NCI-H1105 treated with DMSO at 0.1 percent for 48 hours (cell line): Measurements from ENCODE around the gene ACTR3C.

Experiments used
- DNase-seq: peaks from one replicate; lab custom pipeline; 2025; lab: John Stamatoyannopoulos, UW

The ACTR3C gene

DNA sequence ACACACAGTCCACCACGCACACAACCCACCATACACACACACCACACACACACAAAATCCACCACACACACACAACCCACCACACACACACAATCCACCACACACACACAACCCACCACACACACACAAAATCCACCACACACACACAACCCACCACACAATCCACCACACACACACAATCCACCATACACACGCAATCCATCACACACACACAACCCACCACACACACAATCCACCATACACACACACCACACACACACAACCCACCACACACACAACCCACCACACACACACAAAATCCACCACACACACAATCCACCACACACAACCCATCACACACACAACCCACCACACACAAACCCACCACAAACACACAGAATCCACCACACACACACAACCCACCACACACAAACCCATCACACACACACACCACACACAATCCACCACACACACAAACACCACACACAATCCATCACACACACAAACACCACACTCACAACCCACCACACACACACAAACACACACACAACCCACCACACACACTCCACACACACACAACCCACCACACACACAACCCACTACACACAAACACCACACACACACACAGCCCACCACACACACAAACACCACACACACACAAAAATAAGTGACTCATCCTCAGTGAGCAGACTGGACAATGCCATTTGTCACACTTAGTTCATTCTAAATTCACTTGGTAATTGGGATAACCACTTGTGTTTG lies 36.4 kb upstream of the ACTR3C start:
- DNase-seq, result no peak

DNA sequence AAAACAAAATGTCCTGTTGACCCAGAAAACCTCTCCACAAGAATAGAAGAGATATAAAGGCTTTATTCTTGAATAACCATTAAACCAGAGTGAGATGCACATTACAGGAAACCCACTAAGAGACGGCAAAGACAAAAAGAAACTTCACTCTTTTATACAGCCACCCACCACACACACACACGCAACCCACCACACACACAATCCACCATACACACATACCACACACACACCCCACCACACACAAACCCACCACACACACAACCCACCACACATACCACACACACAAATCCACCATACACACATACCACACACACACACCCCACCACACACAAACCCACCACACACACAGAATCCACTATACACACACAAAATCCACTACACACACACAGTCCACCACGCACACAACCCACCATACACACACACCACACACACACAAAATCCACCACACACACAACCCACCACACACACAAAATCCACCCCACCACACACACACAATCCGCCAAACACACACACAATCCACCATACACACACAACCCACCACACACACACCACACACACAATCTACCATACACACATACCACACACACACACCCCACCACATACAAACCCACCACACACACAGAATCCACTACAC lies 35.8 kb upstream of the ACTR3C start:
- DNase-seq, result no peak

DNA sequence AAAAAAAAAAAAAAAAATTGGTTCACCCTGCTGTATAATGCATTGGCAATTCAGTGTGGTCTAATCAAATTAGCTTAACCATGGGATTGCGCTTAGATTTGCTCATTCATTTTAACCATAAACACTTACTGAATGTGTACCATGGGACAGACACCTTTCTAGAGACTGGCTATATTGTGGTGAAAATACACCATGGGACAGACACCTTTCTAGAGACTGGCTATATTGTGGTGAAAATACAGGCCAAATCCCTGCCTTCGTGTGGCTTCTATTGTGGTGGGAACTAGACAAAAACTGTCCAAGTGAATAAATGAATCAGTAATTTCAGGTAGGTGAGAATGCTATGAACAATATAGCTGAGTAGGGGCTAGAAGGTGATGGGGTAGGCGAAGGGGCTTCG lies 35.1 kb upstream of the ACTR3C start:
- DNase-seq, result no peak

DNA sequence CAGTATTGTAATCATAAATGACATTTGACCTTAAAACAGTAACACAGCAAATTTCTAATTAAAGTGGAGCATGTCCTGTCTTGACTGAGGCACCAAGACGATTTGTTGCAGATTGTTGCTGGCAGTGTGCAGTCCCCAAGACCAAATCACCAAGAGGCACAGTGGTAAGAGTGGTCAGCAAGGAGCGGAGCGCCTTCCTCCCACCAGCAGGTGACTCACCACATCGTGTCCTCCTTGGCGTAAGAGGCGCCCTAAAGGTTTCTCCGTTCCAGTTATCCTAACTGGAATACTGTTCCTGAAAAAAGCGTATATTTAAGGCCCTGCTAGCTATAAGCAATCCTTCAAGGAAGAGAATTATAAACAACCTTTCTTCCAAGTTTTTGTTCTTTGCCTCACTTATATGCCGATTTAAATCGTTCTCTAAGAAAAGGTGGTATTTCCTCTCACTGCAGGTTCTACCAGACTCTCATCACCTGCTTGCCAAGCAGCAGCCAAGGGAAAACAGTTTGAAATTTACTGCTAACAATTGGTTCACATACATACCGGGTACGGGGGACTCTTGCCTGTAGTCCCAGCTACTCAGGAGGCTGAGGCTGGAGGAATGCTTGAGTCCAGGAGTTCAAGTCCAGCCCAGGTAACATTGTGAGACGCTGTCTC lies 34.6 kb upstream of the ACTR3C start:
- DNase-seq, result no peak

DNA sequence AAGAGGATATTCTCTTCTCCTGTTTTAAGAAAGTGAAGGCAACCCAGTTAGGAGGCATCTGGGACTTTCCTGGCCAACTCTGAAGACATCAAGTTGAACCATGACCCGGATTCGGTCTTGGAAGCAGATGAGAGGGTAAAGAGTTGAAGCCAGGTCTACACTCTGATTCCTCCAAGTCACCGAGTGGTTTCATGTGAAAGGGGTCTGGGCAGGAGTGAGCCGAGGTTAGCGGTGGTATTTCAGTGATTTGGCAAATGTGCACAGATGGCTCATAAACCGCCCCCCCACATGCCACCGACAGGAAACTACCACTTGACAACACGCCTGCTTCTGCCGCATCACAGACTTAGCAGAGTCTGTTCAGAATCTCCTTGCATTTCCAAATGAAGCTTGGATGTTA lies 33.9 kb upstream of the ACTR3C start:
- DNase-seq, result peak; percentile 36

DNA sequence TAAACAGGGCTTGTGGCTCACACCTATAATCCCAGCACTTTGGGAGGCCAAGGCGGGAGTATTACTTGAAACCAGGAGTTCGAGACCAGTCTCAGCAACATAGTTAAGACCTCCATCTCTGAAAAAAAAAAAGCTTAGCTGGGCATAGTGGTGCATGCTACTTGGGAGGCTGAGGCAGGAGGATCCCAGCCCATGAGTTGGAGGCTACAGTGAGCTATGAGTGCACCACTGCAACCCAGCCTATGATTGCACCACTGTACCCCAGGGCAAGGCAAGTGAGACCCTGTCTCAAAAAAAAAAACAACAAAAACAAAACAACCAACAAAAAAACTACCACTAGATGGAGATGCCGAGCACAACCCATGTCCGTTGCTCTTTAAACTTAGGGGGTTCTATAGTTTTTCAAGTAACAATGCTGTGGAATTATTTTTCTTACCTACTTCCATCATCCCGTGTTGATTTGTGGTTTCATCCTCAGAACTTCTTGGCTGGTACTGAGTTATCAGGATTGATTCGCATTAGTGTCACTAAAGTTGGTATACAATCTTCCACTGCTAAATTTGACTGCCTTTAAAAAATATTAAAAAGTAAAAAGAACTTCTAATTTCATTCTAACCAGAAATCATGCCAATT lies 33.0 kb upstream of the ACTR3C start:
- peak; percentile 45 for DNase-seq

DNA sequence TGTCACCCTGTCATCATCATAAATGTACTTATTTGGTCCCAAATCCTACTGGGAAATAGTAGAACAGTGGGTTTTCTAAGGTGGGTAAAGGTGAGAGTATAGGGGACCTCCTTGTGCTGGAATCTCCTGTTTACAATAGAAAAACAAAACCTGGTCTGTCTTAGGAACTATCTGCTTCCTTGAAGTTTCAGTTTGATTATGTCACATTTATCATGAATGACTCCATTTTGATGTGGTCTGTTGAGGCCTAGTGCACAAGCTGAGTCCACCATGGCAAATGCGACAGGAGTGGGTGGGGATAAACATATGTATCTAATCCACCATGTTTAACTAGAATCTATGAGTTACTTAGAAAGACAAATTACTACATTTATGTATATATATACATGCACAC lies 32.3 kb upstream of the ACTR3C start:
- no peak for DNase-seq

DNA sequence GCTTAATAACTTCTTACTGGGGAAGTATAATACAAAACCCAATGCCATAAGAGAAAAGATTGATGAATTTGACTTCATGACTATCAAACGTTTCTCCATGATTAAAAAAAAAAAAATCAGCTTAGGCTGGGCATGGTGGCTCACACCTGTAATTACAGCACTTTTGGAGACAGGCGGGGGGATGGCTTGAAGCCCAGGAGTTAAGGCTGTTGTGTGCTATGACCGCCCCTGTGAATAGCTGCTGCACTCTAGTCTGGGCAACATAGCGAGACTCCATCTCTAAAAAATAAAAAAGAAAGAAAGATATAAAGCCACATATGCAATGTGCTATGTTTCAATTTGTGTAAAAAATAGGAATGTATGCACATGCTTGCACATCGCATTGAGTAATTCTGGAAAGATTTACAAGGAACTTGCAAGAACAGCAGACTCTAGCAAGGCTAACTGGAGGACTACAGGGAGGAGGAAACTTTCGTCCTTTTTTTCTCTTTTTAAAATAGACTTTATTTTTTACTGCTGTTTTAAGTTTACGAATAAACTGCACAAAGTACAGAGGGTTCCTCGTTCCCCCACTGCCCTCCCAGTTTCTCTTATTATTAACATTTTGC lies 28.3 kb upstream of the ACTR3C start:
- peak; percentile 27 for DNase-seq

DNA sequence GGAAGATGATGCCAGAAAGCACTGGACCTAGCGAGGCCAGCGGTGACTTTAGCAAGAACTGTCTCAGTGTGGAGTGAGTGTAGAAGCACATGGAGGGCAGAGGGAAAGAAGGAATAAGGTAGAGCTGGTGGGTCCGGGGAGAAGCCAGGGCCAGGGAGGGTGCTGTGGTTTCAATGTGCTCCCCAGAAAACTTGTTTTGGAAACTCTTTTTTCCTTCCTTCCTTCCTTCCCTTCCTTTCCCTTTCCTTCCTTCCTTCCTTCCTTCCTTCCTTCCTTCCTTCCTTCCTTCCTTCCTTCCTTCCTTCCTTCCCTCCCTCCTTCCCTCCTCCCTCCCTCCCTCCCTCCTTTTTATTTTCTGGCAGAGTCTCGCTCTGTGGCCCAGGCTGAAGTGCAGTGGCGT lies 23.6 kb upstream of the ACTR3C start:
- no peak for DNase-seq

DNA sequence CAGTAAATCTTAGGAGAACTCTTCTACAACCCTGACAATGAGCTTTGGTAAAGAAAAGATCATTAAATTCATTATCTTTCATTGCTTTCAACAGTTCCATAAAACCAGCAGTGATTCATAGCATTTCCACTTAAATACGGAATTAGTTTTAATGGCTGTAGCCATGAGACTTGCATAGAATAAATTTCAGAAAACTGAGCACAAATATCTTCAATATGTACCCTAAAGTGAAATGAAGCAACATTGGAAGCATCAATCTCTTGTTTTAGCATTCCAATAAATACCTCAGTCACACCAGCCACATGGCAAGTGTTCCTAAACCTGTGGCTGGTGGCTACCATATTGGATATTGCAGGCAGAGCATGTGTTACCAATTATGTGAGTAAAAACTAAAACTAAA lies 21.7 kb upstream of the ACTR3C start:
- no peak for DNase-seq

DNA sequence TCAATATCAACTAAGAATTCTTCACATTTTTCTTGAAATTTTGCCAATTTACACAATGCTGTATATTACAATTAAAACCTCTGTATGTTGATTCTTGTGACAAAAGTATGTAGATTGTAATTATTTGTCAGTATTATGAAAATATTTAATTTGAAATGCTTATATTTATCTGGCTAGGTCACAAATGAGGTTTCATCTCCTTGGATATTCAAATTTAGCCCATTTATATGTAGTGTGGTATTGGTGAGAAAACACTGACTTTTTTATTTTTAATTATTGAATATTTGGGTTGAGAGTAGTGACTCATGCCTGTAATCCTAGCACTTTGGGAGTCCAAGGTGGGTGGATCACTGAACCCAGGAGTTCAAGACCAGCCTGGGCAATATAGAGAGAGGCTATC lies 21.0 kb upstream of the ACTR3C start:
- DNase-seq, result no peak

DNA sequence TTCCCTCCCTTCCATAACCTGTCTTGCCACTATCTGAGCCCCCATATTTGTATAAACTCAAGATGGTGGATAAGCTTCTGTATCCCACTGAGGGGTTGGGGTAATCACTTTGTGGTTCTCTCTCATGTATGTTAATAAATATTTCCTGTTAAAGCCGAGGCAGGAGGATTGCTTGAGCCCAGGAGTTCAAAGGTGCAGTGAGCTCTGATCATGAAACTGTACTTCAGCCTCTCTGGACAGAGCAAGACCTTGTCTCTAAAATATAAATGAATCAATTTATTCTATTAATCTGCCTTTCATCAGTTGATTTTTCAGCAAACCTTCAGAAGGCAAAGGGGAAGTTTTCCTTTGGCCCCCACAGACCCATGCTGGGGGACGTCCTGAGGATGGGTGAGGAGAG lies 19.9 kb upstream of the ACTR3C start:
- DNase-seq, result no peak

DNA sequence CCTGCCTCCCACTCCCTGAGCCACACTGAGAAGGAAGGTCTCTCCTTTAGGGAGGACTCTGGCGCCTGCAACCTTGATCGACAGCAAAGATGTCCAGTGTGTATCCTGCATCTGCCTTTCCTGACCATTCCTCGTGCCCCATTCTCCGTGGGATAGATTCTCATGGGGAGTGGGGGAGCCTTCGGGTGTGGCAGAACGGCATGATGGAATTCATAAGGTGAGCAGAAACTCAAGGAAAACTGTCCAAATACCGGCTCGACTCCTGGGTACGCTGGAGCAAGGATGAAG lies 18.7 kb upstream of the ACTR3C start:
- no peak for DNase-seq

DNA sequence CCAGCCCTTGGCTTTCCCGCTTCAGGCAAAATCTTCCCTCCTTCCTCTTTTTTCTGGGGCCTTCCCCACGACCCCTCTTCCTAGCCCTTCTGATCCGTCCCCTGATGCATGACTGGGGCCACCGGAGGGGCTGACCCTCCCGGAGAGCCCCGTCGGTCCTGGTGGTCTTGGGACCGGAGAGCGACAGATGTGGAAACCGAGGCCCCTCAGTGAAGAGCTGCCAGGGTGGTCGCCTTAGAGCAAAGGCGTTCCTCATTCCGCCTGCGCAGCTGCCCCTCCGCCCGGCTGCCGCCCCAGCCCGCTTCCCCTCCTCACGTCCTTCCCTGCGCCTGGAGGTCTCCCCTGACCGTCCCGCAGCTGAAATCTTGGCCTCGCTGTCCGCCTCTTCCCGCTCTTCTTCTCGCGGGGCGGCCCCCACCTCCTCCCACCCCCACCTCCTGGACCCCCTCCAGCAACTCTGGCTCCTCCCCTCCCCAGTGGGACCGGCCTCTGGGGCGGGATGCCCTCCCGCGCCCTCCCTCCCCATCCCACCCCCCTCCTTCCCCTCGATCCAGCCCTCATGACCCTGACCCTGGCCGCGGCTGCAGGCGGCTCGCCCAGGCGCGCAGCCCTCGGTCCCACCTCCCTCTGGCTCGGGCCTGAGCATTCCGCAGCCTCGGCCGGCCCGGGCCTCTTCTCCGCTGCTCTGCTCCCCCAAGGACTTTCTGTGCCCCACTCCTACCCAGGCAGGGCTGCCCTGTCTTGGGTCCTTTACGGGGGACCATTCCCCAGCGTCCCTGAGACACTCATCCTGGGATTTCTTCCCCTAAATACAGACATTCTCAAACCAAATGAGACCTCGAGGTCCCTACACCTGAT lies 18.1 kb upstream of the ACTR3C start, which contains the start of gene RARRES2:
Gene RARRES2, minus strand, starts transcription at position 367 of the 858 bp plus-strand sequence. CDS start 1,020 bp downstream, outside the sequence.
- DNase-seq, result no peak

DNA sequence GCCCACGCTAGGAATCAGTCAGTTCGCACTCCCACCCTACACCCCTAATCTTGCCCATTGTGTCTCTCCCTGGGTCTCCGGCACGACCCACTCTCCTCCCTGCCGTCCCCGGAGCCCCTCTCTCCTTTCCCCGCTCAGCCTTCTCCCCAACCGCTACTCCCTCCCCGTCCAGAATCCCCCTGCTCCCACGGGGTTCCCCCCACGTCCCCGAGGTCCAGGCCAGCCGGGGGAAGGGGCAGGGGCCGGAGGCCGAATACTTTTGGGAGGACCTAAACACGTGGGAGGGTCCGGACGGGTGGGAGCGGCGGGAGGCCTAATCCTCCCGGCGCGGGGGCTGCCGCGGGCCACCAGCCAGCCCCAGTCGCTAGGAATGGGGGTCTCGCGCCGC lies 17.5 kb upstream of the ACTR3C start:
- DNase-seq, result no peak

DNA sequence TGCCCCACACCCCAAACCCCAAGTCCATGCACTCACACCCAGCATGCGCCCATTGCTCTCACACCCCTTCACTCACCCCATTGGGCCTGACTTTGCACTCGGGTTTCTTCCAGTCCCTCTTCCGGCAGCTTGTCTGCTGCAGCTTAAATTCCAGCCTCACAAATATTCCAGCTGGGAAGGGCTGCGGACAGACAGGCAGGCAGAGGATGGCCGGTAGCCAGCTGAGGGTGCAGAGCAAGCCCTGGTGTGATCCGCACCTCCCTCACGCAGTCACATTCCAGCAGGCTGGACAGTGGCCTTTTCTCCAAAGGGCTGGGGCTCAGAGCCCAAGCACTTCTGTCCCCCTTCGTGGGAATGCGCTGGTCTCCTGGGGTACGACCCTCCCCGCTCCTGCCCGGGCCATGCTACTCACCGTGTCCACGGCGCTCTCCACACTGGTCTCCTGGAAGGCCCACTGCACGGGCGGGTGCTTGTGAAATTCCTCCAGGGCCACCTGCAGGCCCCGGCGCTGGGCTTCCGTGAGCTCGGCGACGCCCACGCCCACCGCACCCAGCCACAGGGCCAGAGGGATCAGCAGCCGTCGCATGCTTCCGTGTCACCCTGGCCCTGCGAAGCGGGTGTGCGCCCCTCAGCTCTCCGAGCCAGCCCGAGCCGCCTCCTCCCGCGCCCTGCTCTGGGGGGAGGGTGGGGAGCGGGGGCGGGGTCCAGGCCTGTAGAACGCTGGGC lies 16.8 kb upstream of the ACTR3C start:
- DNase-seq, result no peak

DNA sequence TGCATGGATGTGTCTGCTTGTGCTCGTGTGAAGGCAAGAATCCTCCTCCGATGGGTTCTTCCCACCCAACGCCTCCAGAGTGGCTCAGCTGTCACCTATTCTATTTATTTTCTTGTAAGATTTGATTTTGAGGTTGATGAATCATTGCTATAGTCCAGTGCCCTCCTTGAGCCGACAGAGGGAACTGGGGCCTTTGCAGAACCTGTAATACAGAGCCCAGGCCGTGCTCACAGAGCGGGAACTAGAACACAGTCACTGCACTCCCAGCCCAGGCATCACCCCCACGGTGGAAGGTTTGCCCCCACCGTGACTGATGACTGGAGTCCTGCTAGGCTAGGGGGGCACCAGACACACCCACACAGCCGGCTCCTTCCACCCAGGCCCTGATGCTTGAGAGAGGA lies 16.1 kb upstream of the ACTR3C start:
- DNase-seq, result no peak

DNA sequence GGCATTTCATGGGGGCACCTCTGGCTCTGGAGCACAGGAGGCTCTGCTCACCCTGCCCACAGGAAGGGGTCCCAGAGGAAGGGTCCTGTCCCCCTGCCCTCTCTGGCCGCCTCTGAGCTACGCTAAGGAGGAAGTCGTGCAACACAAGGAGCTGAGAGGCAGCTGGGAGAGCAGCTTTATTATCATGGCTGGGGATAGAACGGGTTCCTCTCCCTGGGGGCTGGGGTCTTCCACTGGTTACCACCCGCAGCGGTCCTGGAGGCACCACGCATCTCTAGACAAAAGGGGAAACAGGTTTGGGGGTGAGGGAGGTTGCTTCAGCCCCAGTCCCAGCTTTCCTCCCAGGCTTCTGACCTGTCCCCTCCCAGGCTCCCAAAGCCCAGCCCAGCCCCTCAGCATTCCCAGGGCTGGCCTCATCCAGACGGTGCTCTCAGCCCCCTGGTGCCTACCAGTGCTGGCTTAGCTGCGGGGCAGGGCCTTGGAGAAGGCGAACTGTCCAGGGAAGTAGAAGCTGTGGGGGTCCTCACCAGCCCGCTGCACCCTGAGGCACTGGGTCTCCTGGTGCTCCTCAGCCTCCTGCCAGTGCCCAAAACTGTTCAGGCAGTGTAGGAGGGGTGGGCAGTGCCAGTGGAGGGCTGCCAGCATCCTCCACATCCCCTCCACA lies 15.0 kb upstream of the ACTR3C start:
- DNase-seq, result no peak

DNA sequence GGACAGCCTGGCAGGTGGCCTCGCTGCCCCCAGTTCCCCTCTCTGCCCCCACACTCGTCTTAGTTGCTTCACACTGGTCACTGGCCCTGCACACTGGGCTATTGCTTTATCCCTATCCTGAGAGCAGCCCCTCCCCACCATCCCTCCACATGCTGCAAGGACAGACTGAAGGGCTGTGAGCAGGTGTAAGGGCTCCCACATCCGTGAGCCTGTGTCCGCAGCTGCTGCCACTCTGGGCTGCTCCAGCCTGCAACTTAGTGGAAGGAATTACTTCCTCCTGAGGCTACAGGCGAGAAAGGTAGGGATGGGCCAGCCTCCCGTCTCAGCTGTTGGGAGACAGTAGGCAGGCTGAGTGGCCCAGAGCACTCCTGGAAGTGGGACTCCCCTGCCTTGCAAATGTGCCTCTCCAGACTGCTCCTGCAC lies 14.3 kb upstream of the ACTR3C start:
- no peak for DNase-seq

DNA sequence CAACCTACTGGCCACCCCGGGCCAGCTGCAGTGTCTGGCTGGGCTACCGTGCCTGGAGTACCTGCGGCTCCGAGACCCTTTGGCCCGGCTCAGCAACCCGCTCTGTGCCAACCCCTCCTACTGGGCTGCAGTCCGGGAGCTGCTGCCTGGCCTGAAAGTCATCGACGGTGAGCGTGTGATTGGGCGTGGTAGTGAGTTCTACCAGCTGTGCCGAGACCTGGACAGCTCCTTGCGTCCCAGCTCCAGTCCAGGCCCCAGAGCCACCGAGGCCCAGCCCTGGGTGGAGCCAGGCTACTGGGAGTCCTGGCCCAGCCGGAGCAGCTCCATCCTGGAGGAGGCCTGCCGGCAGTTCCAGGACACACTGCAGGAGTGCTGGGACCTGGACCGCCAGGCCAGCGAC lies 13.8 kb upstream of the ACTR3C start:
- no peak for DNase-seq
